Limb (tissue), 2 donors: Measurements from ENCODE around the gene SUMO2.
"Not testable (repeated sequence)": the region's sequence is repeated elsewhere in the genome, so short reads cannot be mapped to it uniquely, and the experiment has no call there.

Experiments
- DNase-seq, 2 donors: peaks; one replicate each; pipeline ENCODE4 v3.0.0-alpha.2; 2016; ENCODE audit errors: extremely low spot score in 2 of 2

Gene SUMO2

DNA sequence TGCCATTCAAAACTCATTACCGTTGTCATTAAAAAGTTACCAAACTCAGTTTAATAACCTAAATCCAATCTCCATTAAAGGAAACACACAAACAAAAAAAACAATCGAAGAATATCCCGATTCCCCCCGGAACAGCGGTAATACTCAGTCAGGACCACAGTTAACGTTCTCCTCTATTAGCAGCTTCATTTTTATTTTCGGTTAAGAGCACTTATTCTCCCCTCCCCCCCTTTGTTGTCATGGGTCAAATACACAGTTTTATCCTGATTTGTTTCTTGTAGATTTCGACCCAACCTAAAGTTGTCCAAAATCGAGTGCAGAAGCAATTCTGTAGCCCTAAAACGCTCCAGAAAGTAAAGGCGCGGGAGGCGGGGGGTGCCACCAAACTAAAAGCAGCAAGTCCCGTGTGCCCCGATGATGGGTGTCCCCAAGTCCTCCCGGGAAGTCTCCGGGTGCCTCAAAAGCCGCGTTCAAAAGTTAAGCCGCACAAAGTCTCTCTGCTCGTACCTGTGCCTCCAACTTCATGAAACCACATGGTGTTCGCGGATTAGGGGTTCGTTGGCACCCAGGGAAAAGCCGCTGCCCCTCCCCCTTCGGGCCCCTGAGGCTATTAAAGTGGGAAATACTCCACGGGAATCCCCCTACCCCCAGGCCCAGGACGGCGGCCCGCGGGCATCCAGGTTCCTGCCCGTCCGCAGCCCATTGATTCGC lies 996 bp downstream of the SUMO2 start:
- DNase-seq: no peak

DNA sequence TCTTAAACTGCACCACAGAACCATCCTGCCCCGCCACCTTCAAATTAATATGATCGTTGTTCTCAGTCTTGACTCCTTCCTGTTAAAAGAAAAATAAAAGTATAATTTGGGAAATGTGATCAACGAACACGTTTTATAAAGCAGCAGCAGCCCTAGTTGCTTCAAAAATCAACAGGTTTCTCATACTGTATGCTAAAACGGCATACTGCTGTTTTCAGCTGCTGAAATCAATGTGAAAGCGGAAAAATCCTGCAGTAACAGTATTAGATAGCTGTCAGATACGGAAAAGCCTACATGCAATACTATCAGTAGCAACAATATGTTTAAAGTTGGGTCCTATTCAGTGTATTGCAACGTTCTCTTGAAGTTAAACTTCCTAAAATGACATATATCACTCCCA lies 1.6 kb downstream of the SUMO2 start:
- DNase-seq: no peak

DNA sequence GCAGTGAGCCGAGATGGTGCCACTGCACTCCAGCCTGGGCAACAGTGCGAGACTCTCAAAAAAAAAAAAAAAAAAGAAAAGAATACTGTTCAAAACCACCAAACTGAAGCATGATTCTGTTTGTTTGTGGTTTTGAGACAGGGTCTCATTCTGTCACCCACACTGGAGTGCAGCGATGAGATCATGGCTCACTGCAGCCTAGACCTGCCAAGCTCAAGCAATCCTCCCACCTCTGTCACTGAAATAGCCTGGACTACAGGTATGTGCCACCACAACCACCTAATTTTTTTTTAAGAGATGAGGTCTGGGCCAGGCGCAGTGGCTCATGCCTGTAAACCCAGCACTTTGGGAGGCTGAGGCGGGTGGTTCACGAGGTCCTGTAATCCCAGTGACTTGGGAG lies 4.3 kb downstream of the SUMO2 start:
- DNase-seq: no peak

DNA sequence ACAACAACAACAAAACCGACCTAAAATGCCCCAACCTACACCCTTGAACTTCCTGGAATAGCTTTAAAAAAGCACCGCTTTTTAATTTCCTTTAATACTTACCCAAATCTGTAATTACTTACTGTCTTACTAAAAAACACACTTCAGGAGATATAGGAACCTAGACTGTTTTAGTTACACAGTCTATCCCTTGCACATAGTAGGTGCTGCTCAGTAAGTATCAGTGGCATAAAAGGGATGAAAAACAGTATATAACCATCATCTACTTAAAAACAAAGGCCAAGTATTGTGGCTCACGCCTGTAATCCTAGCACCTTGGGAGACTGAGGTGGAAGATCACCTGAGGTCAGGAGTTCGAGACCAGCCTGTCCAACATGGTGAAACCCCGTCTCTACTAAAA lies 6.1 kb downstream of the SUMO2 start:
- DNase-seq: no peak

DNA sequence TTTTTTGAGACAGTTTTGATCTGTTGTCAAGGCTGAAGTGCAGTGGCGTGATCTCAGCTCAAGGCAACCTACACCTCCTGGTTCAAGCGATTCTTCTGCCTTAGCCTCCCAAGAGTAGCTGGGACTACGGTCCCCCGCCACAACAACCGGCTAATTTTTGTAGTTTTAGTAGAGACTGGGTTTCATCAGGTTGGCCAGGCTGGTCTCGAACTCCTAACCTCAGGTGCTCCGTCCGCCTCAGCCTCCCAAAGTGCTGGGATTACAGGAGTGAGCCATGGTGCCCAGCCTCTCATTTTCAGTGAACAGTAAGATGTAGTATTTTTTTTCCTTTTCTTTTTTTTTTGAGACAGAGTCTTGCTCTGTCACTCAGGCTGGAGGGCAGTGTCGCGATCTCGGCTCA lies 7.8 kb downstream of the SUMO2 start:
- no peak for DNase-seq

DNA sequence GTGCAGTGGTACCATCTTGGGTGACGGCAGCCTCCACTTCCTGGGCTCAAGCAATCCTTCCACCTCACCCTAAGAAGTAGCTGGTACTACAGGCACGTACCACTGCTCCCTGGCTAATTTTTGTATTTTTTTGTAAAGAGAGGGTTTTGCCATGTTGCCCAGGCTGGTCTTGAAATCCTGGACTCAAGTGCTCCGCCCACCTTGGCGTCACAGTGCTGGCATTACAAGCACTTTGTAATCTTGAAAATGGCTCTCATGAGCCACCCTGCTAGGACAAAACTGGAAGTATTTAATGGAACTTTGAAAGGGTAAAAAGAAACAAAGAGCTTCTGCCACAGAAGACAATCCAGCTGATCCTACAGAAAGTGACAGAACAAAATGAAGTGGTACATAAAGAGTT lies 9.2 kb downstream of the SUMO2 start:
- no peak for DNase-seq

DNA sequence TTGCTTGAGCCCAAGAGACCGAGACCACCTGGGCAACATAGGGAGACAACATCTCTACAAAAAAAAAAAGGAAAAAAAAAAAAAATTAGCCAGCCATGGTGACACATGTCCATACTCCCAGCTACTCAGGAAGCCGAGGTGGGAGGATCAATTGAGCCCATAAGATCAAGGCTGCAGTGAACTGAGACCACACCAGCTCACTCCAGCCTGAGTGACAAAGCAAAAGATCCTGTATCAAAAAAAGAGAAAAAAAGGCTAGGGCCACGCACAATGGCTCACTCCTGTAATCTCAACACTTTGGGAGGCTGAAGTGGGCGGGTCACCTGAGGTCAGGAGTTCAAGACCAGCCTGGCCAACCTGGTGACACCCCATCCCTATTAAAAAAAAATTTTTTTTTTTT lies 13.8 kb downstream of the SUMO2 start:
- no peak for DNase-seq

DNA sequence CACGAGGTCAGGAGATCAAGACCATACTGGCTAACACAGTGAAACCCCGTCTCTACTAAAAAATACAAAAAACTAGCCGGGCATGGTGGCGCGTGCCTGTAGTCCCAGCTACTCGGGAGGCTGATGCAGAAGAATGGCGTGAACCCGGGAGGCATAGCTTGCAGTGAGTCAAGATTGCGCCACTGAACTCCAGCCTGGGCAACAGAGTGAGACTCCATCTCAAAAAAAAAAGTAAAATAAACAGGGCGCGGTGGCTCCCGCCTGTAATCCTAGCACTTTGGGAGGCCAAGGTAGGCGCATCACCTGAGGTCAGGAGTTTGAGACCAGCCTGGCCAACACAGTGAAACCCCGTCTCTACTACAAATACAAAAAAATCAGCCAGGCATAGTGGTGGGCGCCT lies 18.2 kb downstream of the SUMO2 start:
- DNase-seq: not testable (repeated sequence)

DNA sequence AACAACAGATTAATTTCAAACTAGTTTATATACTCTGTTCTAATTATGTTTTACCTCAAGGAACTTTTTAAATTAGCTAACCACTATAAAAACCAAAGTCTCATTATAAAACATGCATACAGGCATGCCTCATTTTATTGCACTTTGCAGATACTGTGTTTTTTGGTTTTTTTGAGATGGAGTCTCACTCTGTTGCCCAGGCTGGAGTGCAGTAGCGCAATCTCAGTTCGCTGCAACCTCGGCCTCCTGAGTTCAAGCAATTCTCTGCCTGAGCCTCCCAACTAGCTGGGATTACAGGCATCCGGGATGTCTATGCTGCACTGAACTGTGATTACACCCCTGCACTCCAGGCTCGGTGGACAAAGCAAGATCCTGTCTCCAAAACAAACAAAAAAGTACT lies 19.7 kb downstream of the SUMO2 start:
- DNase-seq: no peak

DNA sequence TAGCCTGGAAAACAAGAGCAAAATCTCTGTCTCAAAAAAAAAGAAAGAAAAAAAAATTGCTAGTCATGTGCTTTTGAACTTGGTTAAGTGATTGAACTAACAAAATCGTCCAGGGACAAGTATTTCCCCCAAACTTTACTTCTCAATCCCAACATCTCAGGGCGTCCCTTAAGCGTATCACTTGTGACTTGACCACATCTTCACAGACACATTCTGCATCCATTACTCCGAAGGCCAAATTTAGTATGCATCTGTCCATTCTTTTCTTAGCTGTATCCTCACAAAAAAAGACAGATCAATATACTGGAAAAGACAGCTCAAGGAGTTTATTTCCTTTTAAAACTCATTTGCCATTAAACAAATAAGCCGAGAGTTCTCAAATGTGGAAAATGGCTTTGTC lies 22.5 kb downstream of the SUMO2 start:
- no peak for DNase-seq

DNA sequence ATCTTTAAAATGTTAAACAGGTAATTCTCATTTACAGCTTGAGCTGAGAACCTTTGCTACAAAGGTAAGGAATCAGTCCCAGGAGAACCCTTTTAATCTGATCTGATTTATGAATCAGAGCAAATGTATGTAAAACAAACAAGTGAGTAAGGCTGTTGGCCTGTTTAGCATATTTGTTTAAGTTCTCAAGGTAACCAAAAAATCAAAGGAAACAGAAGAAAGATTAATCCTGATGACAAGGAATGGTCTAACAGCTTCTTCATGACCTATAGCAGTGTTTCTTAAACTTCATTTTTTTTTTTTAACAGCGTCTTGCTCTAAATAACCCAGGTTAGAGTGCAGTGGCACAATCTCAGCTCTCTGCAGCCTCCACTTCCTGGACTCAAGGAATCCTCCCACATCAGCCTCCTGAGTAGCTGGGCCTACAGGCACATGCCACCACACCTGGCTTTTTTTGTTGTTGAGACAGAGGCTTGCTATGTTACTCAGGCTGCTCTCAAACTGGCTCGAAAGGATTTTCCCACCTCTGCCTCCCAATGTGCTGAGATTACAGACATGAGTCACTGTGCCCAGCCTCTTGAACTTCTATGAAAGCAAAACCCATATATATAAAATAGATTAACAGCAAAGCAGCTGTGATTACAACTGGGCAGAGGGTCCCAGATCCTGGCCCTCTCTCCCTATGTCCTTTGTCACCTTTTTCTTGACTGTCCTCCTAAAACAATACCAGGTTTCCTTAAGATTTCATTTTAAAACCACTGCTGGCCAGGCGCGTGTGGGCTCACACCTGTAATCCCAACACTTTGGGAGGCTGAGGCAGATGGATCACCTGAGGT lies 23.3 kb downstream of the SUMO2 start:
- DNase-seq: no peak

DNA sequence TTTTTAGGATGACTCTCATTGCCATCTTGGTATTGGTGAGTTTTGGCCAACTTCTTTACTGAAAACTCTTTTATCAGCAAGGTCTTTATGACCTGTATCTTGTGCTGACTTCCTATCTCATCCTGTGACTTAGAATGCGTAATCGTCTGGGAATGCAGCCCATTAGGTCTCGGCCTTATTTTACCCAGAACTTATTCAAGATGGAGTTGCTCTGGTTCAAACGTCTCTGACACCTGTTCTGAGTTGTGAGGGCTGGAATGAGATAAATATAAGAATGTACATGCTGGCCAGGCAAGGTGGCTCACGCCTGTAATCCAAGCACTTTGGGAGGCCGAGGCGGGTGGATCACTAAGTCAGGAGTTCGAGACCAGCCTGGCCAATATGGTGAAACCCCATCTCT lies 24.3 kb downstream of the SUMO2 start:
- not testable (repeated sequence) for DNase-seq

DNA sequence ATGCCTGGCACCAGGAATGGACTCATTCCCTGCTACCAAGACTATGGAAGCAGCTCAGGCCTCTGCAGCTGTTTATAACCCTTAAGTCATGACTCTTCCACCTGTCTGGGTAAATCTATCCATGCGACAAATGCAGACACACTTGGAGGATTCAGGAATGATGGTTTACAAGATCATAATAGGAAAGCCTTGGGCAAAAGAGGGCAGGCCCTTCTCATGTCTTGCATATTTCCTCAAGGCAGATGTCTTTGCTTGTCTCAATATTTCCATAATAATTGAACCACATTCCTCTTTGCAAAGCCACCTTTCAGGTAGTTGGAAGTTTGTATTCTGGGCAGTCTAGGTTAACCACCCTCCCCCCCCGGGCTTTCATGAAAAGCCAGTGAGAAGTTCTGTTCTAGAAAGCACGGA lies 27.6 kb downstream of the SUMO2 start:
- peak in 1 of 2 donors; percentile 30 for DNase-seq

DNA sequence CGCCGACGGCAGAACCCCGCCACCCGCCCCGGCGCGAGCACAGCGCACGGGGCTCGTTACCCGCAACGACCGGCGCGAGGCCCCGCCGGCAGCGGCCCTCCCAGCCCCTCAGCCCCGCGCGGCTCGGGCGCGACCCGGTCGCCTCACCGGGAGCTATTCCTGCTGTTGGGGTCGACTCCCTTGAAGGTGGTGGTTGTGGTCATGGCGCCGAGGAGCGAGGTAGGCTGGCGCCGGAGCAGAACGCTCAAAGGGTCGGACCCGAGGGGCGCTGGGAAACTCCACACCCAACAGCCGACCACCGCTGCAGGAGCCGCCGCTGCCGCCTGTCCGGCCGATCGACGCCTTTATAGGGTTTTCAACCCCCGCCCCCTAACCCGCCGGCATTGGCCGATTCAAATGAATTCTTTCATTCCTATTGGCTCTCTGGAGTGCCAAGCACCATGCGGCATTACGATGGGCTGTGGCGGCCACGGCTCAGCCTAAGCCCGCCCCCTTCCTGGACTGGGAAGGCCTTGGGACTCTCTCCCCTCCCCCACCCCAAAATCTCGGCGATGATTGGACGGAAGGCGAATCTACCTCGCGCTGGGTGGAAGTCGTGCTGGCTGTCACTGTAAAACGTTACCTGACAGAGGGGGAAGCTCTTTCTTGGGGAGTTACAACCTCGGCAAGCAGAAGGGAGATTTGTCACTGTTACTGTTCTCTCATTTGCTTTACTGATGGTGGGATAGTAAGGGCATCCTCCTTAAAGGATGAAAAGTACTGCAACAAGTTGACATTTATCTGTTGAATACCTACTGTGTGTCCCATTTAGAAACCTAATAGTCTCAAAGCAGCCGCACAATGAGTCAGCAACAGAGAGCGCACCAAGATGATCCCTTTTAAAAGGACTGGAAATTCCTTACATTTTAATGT lies 28.3 kb downstream of the SUMO2 start, which contains the start of gene JPT1:
Gene JPT1, minus strand, starts transcription at position 318 of the 912 bp plus-strand sequence. Its CDS starts 115 bp downstream, at position 203.
- DNase-seq: peak; percentile 97 to 98

DNA sequence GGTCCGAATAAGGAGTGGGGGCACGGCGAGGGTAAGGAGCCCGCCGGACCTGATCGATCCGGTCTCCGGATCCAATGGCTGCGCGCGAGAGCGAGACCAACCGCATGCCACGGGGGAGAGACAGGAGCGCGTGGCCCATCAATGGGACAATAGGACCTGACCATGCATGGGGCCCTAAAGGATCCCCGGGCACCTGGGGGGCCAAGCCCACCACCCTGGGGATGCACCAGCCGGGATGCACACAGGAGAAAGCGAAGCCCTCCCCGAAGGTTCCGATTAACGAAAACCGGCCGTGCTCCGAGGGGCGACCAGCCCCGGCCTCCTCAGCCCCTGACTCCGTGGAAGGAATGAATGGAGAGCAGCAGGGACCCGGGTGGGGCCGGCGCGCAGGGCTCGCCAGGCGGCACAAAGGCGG lies 29.0 kb downstream of the SUMO2 start:
- peak in 1 of 2 donors; percentile 5 for DNase-seq

DNA sequence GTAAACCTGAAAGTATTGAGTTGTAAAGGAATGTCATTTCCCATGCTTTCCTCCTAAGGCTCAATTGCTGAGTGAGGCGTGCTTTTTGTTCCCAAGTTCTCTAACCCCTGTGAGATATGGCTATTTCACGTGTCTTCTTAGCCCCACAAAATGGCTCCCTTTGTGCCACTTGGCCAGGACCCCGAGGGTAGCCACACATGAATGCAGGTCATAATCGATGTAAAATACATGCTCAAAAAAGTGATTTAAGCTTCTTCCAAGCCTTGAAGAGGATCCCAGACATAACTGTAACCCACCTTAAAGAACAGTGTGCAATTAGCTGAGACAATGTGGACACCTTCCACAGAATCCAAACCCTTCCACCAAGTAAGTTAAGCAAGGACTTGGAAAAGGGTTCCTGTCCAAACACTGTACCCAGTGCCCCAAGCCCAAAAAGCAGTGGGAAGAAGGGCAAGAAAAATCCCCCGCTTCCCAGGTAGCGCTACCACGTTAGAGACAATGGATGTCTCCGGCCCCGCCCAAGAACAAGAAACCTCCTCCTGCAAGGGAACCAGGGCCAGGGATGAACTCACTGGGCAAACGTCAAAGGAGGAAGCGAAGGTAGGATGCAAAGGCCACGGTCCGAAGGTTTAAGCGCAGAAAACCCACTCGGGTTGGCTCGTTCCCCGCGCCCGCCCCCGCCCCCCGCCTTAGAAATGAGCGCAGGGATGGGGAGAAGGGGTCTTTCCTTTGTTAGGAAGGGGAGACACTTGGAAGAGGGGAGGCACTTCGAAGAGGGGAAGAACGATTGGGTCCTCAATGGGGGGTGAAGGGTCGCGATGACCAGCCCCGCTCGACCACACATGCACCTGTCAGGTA lies 29.6 kb downstream of the SUMO2 start:
- DNase-seq: peak; percentile 26 to 76

DNA sequence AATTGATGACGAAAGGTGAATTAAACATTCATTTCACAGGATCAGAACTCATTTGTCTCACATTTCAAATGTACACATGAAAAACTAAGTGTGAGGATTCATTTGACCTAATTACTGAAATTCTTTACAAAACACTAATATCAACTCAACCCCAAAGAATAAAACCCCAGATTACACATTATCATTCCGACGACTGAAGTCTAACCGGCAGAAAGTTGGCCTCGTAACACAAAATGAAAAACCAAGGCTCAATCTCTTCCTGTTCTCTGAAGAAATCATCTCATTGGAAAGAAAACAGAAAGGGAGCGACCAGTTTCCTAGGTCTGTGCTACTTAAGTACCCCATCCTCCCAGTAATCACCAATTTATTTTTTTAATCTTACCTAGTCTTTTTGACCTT lies 30.2 kb downstream of the SUMO2 start:
- no peak for DNase-seq

DNA sequence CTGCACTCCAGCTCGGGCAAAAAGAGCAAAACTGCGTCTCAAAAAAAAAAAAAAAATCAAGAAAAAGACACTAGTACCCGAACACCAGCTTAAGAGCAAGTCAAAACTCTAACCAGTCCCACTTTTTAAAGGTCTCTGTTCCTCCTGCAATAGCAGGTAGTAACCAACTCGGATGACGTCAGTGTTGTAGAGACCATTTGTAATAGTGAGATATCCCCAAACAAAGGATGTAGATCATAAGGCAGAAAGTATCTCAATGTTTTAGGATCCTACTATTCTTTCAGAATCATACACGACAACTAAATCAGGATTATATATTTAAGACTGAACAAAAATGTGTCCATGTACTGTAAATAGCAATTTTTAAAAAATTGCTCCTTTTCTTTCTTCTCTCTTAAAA lies 30.8 kb downstream of the SUMO2 start:
- no peak for DNase-seq

DNA sequence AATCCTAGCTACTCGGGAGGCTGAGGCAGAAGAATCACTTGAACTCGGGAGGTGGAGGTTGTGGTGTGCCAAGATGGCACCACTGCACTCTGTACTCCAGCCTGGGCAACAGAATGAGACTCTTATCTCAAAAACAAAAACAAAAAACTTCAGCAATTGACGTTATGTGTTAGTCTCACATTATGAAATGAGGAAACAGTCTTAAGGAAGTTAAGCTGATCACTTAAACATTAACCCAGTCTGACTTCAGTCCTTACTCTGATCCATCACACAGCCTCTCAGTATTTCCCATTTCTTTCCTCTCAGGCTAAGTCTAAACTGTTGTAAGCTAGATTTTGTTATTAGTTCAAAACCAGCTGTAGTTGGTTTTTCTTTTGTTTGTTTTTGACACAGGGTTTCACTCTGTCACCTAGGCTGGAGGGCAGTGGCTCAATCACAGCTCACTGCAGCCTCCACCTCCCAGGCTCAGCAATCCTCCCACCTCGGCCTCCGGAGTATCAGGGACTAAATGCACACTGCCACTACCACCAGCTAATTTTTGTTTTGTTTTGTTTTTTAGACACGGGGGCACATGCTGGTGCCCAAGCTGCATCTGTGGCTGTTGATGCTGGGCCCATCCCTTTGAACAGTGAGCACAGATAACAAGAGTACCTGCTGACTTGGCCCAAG lies 34.7 kb downstream of the SUMO2 start:
- DNase-seq: no peak

DNA sequence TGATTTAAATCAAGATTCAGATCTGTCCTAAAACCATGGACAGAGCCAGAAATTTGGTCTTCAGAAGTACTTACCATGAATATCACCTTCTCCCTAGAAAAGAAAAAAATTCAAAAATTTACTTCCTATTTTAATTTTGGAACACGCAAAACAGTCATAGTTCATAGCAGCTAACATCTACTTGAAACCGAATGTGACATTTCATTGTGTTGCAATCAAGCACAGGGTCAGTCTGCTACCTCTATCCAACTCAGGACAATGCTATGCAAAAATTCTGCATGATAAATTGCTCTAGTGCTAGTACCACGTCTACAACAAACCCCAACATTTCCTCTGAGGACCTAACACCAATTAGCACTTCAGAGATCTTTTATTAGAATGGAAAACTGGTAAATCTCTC lies 36.2 kb downstream of the SUMO2 start:
- no peak for DNase-seq
